A549 treated with DMSO at 1 μM for 4 hours (cell line): ENCODE data around the gene ATXN10. TPM values are rescaled to one million over a fixed set of nuclear protein-coding genes. Genes with fewer than 3 reads are reported as not detected.

ENCODE experiments used
- total RNA-seq: library from RNA; stranded (reverse); fragments of 200-300 nt; extraction: Qiagen RNA extraction; gene quantifications from 5 replicates; pipeline ENCODE4 v1.2.3, GENCODE V29; 2022; ENCODE audit warnings: low read depth

Gene ATXN10
- total RNA-seq = 97.8 to 138 TPM (median 114 TPM) in 5 replicates

GRCh38 chr22:45671783-45672563 is at the start of gene ATXN10:
ATXN10 (plus strand) TSS chr22:45671834; CDS start chr22:45672064, 230 bp downstream.

Other genes with a start within 250 kb of the ATXN10 start
- 38.9 to 48.7 TPM (median 46.3 TPM) in 5 replicates for gene FBLN1, start 169.0 kb upstream of the ATXN10 start, total RNA-seq